Activated CD8-positive, alpha-beta memory T cell treated with anti-CD3 and anti-CD28 coated beads, Interleukin-2, amount 50 U/mL, for 48 hours (primary cell): ENCODE data around the gene DDN.

ENCODE experiments used
- DNase-seq: peaks from one replicate; pipeline ENCODE4 v3.0.0-alpha.2; 2020

Gene DDN

DNA sequence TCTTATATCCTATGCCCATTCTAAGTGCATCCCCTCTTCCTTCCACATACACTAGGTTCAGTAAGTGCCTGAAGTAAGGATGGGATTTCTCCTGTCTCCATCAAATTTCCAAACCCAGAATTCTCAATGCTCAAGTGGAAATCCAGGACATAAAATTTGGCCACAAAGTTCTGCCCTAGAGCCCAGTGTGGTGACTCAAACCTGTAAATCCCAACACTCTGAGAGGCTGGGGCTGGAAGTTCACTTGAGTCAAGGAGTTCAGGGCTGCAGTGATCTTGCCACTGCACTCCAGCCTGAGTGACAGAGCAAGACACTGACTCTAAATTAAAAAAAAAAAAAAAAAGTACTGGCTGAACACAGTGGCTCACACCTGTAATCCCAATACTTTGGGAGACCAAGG is 37.4 kb downstream of the DDN start:
- DNase-seq = no peak

DNA sequence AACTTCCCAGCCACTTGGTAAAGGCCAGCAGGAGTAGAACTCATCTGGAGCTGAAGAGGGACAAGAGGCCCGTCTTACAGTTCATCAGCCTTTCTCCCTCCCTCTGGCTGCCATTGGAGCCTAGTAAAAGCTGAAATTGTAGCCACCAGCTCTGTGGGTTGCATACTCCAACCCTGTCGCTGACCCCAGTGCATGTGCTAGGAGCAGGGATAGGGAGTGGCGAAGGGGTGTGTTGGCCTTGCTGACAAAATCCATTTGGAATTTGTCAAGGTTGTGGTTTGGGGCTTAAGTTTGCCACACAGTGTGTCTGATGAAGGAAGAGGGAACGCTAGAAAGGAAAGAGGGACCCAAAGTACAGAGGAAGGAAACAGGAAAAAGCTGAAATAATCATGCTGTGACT is 37.8 kb downstream of the DDN start:
- no peak for DNase-seq

DNA sequence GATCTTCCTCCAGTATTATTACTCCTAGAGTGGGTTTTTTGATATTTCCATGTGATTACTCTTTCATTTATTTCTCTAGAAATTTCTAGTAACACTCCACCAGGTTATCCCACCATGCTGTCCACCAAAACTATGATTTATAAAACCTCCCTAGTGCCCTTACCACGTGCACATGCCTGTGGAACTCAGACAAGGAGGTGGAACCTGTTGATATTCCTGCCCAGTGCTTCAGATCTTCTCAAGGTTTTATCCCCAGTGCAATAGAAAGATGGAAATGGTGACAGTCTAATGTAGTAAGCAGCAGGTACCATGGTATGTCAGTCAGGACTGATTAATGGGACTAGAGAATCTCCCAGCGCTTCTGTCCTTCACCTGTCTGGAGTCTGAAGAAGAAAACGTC is 38.3 kb downstream of the DDN start:
- no peak for DNase-seq

DNA sequence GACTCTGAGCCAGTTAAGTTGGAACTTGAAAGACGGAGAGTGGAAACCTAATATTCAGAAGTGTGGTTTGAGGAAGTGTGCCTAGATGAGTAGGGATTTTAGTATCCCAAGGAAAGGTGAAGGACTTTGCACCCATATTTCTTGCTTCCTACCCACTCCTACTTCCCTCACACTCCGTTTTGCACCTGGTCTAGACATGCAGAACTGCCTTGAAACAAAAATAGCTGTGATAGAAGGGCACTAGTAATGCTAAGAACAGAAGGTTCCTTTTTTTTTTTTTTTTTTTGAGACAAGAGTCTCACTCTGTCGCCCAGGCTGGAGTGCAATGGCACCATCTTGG is 41.2 kb downstream of the DDN start:
- DNase-seq = no peak

DNA sequence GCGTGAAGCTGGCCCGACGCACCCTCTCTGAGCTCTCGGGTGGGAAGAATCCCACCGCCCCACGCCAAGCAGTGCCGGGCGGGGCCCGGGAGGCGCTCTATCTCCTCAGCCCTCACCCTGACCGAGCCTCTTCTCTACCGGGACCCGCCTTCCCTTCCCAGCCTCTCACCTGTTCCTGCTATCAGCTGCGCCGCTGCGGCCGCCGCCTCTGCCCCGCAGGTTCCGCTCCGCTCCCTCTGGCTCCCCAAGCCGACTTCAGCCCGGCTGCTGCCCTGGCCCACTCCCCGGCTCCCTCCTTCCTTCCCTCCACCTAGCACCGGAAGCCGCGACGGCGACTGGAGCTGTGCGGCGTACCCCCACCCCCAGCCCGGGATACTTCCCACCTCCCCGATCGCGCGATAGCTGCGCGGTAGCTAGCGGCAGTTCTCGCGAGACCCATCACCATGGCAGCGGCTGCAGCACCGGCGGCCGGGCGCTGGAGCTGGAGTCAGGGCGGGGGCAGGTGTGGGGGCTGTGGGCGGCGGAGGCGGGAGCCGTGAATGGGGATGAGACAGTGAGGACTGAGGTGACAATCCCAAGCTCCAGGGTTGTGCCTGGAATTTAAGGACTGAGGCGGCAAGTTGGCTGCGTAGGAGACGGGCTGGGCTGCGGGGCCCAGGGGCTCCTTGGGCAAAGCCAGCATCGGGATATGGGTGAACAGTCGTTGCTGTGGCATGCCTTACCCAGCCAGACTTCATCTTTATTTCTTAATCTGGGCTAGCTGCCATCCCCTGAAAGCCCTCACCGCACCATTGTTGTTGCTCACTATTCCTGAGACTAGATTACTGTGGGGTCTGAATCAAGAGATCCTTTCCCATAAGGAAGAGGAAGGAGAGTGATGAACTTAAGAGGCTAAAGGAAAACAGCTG is 41.8 kb downstream of the DDN start, which contains the start of gene ARF3:
TSS of gene ARF3 (minus strand) at position 347 of the 908 bp plus-strand sequence. CDS start 16,392 bp downstream, outside the sequence.
- DNase-seq = peak; percentile 96

DNA sequence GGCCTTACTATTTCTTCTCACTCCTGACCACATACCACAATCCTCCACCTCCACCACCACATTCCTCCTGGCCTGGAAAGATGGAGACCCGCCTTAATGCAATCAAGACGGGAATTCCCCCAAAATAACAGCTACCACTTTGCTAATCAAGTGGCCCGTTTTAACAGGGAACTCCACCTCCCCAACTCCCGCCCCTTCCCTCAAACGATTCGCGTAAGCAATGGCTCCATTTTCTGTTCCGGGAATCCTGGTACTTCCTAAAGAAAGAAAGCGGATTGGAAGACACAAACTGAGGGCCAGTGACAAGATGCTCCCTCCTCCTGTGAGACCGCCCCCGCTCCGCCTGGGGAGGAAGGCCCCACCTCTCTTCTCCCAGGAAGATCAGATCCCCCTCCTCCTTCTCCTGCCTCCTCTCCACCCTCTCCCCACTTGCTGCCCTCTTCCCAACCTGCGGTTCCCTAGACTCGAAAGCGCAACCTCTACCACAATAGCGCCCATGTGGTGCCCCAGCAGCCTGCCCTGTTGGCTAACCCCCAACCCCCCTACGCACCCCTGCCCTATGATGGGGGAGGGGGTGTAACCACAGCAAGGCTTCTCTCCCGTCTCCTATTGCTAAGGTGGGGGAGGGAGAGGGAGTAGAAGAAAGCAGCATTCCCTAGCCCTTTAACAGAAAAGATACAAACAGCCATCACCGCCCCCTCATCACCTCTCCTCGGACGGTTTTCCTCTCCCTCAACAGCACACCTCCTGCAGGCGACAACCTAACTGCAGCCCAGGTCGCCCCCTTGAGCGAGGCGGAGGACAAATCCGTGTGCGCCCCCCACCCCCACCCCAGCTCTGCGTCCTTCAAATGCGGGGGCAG is 42.7 kb downstream of the DDN start:
- no peak for DNase-seq

DNA sequence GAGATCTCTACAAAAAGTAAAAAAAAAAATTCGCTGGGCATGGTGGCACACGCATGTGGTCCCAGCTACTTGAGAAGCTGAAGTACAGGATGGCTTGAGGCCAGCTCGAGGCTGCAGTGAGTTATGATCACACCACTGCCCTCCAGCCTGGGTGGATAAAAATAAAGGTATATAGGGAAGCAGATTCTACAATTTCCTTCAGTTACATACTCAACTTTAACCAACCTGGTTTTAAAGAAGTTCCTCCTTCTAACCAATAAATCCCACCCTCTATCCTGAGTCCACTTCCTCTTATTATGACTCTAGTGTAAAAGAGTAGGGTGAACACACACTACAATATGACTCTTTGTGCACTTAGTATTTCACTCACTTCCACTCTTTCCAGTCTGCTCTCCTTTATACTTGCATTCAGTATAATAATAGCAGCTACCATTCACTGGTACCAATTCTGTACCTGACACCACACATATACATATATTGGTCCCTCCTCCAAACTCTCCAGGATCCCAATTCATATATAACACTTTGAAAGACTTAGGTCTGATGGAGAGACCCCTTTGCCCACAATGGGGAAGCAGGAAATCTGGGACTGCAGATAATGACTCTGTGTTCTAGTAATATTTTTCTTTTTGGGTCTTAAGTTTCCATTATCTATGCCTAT is 44.2 kb downstream of the DDN start:
- DNase-seq = no peak

DNA sequence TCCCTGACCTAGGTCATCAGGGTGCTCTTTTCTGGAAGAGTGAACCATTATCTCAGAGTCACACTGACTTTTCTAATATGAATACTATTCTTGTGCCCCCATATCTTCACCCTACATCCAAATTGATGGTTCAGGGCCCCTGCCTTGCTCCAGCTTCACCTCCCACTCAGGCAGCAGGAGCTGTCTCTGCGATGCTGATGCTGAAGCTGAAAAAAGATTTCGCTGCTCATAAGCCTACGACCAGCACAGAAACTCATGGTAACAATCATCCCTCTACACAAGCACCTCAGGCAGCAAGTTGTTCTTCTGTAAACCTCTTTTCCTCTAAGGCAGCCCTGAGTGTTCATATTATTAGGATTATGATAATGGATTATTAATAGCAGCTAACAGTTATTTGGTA is 45.1 kb downstream of the DDN start:
- no peak for DNase-seq

DNA sequence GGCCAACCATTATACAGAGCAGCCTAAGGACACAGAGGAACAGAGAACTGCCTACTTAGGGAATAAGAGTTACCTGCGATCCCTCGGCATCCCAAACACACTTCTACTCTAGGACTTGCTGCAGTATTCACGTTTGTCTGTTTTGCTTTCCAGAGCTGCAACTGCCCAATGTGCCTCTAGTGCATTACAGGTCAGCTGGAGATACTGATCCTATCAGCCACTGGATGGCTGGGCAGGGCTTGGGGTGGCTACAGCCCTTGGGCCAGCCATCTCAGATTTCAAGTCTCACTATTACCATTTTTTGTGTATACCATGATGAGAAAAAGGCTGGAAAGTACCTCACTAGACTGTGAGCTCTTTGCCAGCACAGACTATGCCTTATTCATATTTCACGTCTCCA is 46.5 kb downstream of the DDN start:
- DNase-seq = no peak

DNA sequence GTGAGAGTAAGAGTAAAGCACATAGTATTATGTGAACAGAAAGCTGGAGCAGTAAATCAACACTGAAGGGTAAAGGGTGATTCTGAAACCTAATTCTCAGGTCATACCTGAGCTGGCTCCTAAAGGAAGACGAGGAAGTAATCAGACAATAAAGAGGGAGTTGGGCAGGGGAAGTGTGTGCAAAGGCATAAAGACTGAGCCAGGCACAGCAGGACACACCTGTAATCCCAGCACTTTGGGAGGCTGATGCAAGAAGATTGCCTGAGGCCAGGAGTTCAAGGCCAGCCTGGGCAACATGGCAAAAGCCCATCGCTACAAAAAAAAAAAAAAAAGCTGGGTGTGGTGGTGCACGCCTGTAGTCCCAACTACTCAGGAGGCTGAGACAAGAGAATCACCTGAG is 51.4 kb downstream of the DDN start:
- DNase-seq = no peak

DNA sequence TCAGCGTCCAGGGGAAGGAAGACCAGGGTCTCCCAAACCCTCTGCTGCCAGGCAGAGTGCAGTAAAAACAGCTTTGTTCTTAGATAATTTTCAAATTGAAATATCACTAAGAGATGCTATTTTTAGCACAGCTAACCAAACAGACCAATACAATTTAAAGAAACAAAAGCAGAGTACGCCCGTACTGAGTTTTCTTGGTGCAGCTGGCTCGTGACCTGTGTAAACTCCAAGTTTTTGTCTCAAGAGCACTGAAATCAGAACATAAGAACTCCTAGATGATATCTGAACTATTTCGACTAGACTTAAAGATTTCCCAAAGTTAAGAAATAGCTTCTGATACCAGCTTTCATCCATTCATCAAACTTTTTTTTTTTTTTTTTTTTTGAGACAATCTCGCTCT is 52.2 kb downstream of the DDN start:
- no peak for DNase-seq

DNA sequence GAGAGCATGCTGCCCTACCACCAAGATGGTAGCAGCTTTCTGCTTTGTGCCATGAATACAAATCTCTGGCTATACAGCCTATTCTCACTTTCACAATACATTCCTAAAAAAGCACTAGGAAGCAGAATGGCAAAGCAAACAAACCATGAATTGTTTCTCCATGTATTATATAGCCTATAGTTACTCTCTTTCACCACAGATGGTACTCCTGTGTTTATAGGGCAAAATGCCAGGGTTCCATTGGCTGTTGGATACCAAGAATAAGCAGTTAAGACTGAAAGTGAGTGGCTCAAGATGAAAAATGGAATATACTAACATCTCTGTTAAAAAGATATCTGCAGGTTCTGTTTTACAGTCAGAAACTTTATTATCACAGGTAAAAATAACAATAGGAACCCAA is 53.0 kb downstream of the DDN start:
- DNase-seq = no peak
